ENCODE data around the gene PSMF1. TPM values are rescaled to one million over a fixed set of nuclear protein-coding genes. Genes with fewer than 3 reads are reported as not detected.
A peak's percentile ranks its signal among the peaks of the same experiment; 100 is the strongest.

Gene PSMF1
- total RNA-seq, 4 donors from 2014 or later = 70.0 to 111 (median 89.0) TPM

- Histone ChIP-seq H3K4me1 (no peaks in the 10 kb centered on the region), H3K27me3 (no peaks in the 10 kb centered on the region), H3K4me3 (no peak overlapping the region), H3K27ac (no peak overlapping the region), H3K36me3 (no peaks in the 10 kb centered on the region), H3K9me3 (no peaks in the 10 kb centered on the region)
- 34 to 39% methylated on average over 5 of the region's 5 CpGs for WGBS, 2 donors
- intact Hi-C loops (cut with DNase I) = no loop called here
- TF ChIP-seq CTCF (IDR thresholded peaks at IDR 0.05) (peak; percentile 42 to 67 (median 55)), POLR2A (IDR thresholded peaks at IDR 0.05) (no peak)
- DNase-seq = no peak
These were observed 9.9 kb upstream of the PSMF1 start for GRCh38 chr20:1108437-1108920.

GRCh38 chr20:1112908-1113307 lies 5.5 kb upstream of the PSMF1 start:
- TF ChIP-seq POLR2A (IDR thresholded peaks at IDR 0.05) (no peak), CTCF (IDR thresholded peaks at IDR 0.05) (no peak)
- WGBS, 2 donors = 86 to 94% methylated on average over 5 of the region's 5 CpGs
- no peak overlapping the region for H3K27ac ChIP-seq
- H3K9me3 ChIP-seq = no peaks in the 10 kb centered on the region
- peaks cover 0 to 5% (median 4%) of the 10 kb centered on the region in 3 donors for H3K4me1 ChIP-seq
- H3K4me3 ChIP-seq = no peak overlapping the region
- no peak for DNase-seq
- H3K27me3 ChIP-seq = no peaks in the 10 kb centered on the region
- intact Hi-C loops (cut with DNase I) = no loop called here
- H3K36me3 ChIP-seq = no peaks in the 10 kb centered on the region

- H3K4me1 ChIP-seq = peaks cover 23 to 49% (median 41%) of the 10 kb centered on the region in 3 donors
- 21 to 23% methylated on average over 13 of the region's 13 CpGs for WGBS, 2 donors
- intact Hi-C loops (cut with DNase I) = no loop called here
These were observed 432 bp upstream of the PSMF1 start for GRCh38 chr20:1118004-1118335.

DNA sequence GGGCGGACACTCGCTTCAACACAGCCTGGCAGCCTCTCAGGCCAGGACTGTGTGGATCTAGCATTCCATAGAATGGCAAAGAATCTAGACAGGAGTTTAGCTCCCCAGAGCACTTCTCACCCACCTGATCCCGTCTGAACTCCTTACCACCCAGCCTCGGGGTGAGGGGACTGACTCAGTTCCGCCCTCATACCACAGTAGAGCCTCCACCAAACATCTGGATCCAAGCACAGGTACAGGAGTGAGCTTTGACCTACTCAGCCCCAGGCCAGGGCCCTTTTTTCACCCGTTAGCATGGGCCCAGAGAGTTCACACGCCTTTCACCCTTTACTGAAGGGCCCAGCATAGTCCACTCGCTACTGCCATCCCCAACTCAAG lies 715 bp downstream of the PSMF1 start:
- intact Hi-C loops (cut with DNase I) = no loop called here
- no peaks in the 10 kb centered on the region for H3K9me3 ChIP-seq
- TF ChIP-seq POLR2A (IDR thresholded peaks at IDR 0.05) = no peak
- no peak for TF ChIP-seq CTCF (IDR thresholded peaks at IDR 0.05)
- 8 to 16% methylated on average over 3 to 4 of the region's 8 CpGs for WGBS, 2 donors
- peaks cover 0 to 27% (median 0%) of the 10 kb centered on the region in 3 donors for H3K36me3 ChIP-seq
- H3K27ac ChIP-seq = peak overlapping the region; percentile 88 to 92 (median 92)
- no peaks in the 10 kb centered on the region for H3K27me3 ChIP-seq
- H3K4me1 ChIP-seq = peaks cover 23 to 60% (median 41%) of the 10 kb centered on the region in 3 donors
- DNase-seq = no peak
- H3K4me3 ChIP-seq = peak overlapping the region; percentile 82 to 98 (median 92)

More at GRCh38 chr20:1118004-1118335, 432 bp upstream of the PSMF1 start:
- H3K36me3 ChIP-seq = peaks cover 0 to 16% (median 0%) of the 10 kb centered on the region in 3 donors
- no peak for DNase-seq
- no peaks in the 10 kb centered on the region for H3K27me3 ChIP-seq
- peak overlapping the region; percentile 88 to 92 (median 92) for H3K27ac ChIP-seq
- H3K9me3 ChIP-seq = no peaks in the 10 kb centered on the region
- H3K4me3 ChIP-seq = peak overlapping the region; percentile 82 to 98 (median 92)
- TF ChIP-seq CTCF (IDR thresholded peaks at IDR 0.05) (no peak), POLR2A (IDR thresholded peaks at IDR 0.05) (no peak)

DNA sequence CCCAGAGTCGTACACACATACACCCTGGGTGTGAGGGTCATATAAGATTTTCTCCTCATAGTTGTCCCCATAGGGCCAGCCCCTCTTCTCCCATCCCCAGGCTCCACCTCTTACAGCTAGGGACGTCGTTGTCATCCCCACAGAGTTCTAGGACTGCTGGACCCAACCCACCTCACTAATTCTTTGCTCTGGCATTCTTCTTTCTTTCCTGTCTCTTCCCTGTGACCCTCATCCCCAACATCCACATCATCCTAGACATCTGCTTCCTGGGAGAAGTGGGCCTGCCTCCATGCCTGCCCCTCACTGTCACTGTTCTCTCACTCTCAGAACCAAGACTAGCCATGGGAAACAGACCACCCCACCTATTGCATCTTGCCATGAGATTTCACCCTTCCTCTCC lies 1.1 kb downstream of the PSMF1 start:
- TF ChIP-seq POLR2A (IDR thresholded peaks at IDR 0.05) (no peak), CTCF (IDR thresholded peaks at IDR 0.05) (no peak)
- H3K27ac ChIP-seq = peak overlapping the region in 3 of 4 donors; percentile 88 to 92 (median 92)
- H3K4me1 ChIP-seq = peaks cover 23 to 63% (median 41%) of the 10 kb centered on the region in 3 donors
- no peaks in the 10 kb centered on the region for H3K27me3 ChIP-seq
- H3K4me3 ChIP-seq = peak overlapping the region; percentile 82 to 98 (median 92)
- intact Hi-C loops (cut with DNase I) = no loop called here
- H3K36me3 ChIP-seq = peaks cover 0 to 30% (median 0%) of the 10 kb centered on the region in 3 donors
- no peaks in the 10 kb centered on the region for H3K9me3 ChIP-seq
- WGBS, 2 donors = 6 to 14% methylated on average over 3 of the region's 3 CpGs
- DNase-seq = no peak
